H1 (cell line): ENCODE measurements around the gene LHFPL2. TPM values are rescaled to one million over a fixed set of nuclear protein-coding genes. Genes with fewer than 3 reads are reported as not detected.

Experiments used
- ASH2L ChIP-seq: fragments of 200-600, 300-600 bp; sonication (generic); IDR thresholded peaks from one replicate; pipeline ENCODE4 v1.7.1; 2017; ENCODE audit warnings: low read length
- BCL11A ChIP-seq, 2 experiments: IDR thresholded peaks; one replicate each; pipeline ENCODE4 v1.6.1; 2011; ENCODE audit warnings: low read depth in 2 of 2, low read length in 2 of 2, mild to moderate bottlenecking in 2 of 2
- CBX5 ChIP-seq: fragments of 300-800, 300-1000 bp; sonication (generic); IDR thresholded peaks from 2 replicates; pipeline ENCODE4 v1.7.1; 2016; ENCODE audit warnings: antibody characterized with exemption, low read length, low read depth
- CBX8 ChIP-seq: fragments of 300-800, 300-1000 bp; sonication (generic); IDR thresholded peaks from 2 replicates; pipeline ENCODE4 v1.7.1; 2016; ENCODE audit warnings: low read depth, low read length, borderline replicate concordance
- GTF2F1 ChIP-seq: IDR thresholded peaks from 2 replicates; pipeline ENCODE4 v1.6.1; 2012; ENCODE audit warnings: low read depth, low read length, improper control_type of control experiment, borderline replicate concordance
- HDAC2 ChIP-seq, 2 experiments: fragments of 300-600 bp in 1 of 2; sonication (generic) in 1 of 2; IDR thresholded peaks; 2 replicates each; pipeline ENCODE4 v1.6.1; 2011 to 2012; ENCODE audit warnings: low read depth in 2 of 2, low read length in 2 of 2, mild to moderate bottlenecking in 2 of 2, moderate library complexity in 2 of 2, borderline replicate concordance in 1 of 2, inconsistent platforms in 1 of 2
- JUN ChIP-seq: IDR thresholded peaks from 2 replicates; pipeline ENCODE4 v1.6.1; 2011; ENCODE audit warnings: low read depth, mild to moderate bottlenecking, improper control_type of control experiment, low read length
- KDM1A ChIP-seq: fragments of 200-600, 300-600 bp; sonication (generic); IDR thresholded peaks from 2 replicates; pipeline ENCODE4 v1.7.1; 2016; ENCODE audit warnings: mild to moderate bottlenecking, low read length, borderline replicate concordance
- KDM5A ChIP-seq: fragments of 200-600 bp; IDR thresholded peaks from 2 replicates; pipeline ENCODE4 v1.7.1; 2012; ENCODE audit warnings: mild to moderate bottlenecking, low read length, inconsistent platforms, mixed read lengths
- MAFK ChIP-seq: IDR thresholded peaks from 2 replicates; pipeline ENCODE4 v1.6.1; 2012; ENCODE audit warnings: low read depth, mild to moderate bottlenecking, improper control_type of control experiment, low read length
- NANOG ChIP-seq: IDR thresholded peaks from 2 replicates; pipeline ENCODE4 v1.6.1; 2011; ENCODE audit warnings: low read length, low read depth, mild to moderate bottlenecking, inconsistent platforms; ENCODE audit not compliant: insufficient read depth, poor library complexity, severe bottlenecking
- POU5F1 ChIP-seq: IDR thresholded peaks from 2 replicates; pipeline ENCODE4 v1.6.1; 2011; ENCODE audit warnings: low read depth, mild to moderate bottlenecking, low read length, moderate library complexity
- RXRA ChIP-seq: IDR thresholded peaks from 2 replicates; pipeline ENCODE4 v1.6.1; 2011; ENCODE audit warnings: low read depth, mild to moderate bottlenecking, low read length, moderate library complexity; ENCODE audit not compliant: insufficient read depth
- SIN3A ChIP-seq, 2 experiments: IDR thresholded peaks in 1 of 2; conservative IDR thresholded peaks in 1 of 2; 2 replicates each; pipeline ENCODE4 v1.6.1; 2011 to 2012; ENCODE audit warnings: low read length in 2 of 2, improper control_type of control experiment in 1 of 2, low read depth in 1 of 2, mild to moderate bottlenecking in 1 of 2
- SIRT6 ChIP-seq: IDR thresholded peaks from one replicate; pipeline ENCODE4 v1.7.1; 2012; ENCODE audit warnings: low read length, inconsistent platforms
- SP4 ChIP-seq: IDR thresholded peaks from 2 replicates; pipeline ENCODE4 v1.6.1; 2012; ENCODE audit warnings: low read length, inconsistent platforms
- SRF ChIP-seq: IDR thresholded peaks from 2 replicates; pipeline ENCODE4 v1.6.1; 2011; ENCODE audit warnings: mild to moderate bottlenecking, low read depth, low read length, moderate library complexity
- TAF1 ChIP-seq: IDR thresholded peaks from 2 replicates; pipeline ENCODE4 v1.6.1; 2011; ENCODE audit warnings: mild to moderate bottlenecking, low read depth, low read length
- USF2 ChIP-seq: IDR thresholded peaks from 2 replicates; pipeline ENCODE4 v1.6.1; 2011; ENCODE audit warnings: low read length, improper control_type of control experiment
- polyA plus RNA-seq, 7 experiments: library from polyadenylated mRNA; depleted of rRNA in 3 of 7; stranded (reverse) in 5 of 7; unstranded in 2 of 7; fragments of >200 nt in 5 of 7; fragments of 200-250 nt in 2 of 7; gene quantifications; 1 replicate in 5 of 7; 2 replicates in 1 of 7; 4 replicates in 1 of 7; pipeline versions ENCODE4 v1.2.1 to v1.2.3, GENCODE V29; 2011 to 2013; ENCODE audit warnings: missing spikeins in 2 of 7, mixed read lengths in 2 of 7
- total RNA-seq: library from RNA; stranded (reverse); fragmentation: NEBNext Ultra II Directional; extraction: Animal tissue kit (Norgen Biotek cat#: 25700); gene quantifications from 2 replicates; pipeline ENCODE4 v1.2.1, GENCODE V29; 2021
- TF ChIP-seq, protein P1 (sequence below): IDR thresholded peaks from 2 replicates; pipeline ENCODE4 v1.6.1; 2012; ENCODE audit warnings: low read length, inconsistent platforms
- TF ChIP-seq, protein P2 (sequence below): IDR thresholded peaks from 2 replicates; pipeline ENCODE4 v1.6.1; 2012; ENCODE audit warnings: inconsistent platforms

LHFPL2 gene
- total and polyA plus RNA-seq, 2 of the 8 experiments (the other 6 are each of a cell fraction or from before 2014, with no cell fraction given): 9.6 to 43.0 TPM

- TF ChIP-seq USF2: no peak
- no peak for TF ChIP-seq RXRA
- no peak for TF ChIP-seq SIRT6
- TF ChIP-seq KDM1A: no peak
- TF ChIP-seq SP4: no peak
- no peak for TF ChIP-seq NANOG
- TF ChIP-seq, protein P1, sequence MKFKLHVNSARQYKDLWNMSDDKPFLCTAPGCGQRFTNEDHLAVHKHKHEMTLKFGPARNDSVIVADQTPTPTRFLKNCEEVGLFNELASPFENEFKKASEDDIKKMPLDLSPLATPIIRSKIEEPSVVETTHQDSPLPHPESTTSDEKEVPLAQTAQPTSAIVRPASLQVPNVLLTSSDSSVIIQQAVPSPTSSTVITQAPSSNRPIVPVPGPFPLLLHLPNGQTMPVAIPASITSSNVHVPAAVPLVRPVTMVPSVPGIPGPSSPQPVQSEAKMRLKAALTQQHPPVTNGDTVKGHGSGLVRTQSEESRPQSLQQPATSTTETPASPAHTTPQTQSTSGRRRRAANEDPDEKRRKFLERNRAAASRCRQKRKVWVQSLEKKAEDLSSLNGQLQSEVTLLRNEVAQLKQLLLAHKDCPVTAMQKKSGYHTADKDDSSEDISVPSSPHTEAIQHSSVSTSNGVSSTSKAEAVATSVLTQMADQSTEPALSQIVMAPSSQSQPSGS: no peak
- 0 out of 2 replicates have a peak, but pooled peaks have one; percentile 11 for TF ChIP-seq TAF1
- no peak for TF ChIP-seq MAFK
- TF ChIP-seq CBX8: no peak
- no peak for TF ChIP-seq POU5F1
- TF ChIP-seq KDM5A: no peak
- TF ChIP-seq JUN: no peak
- no peak for TF ChIP-seq HDAC2 (IDR thresholded peaks at IDR 0.05; ENCODE audit: borderline replicate concordance in 1 of 2, low read depth in 2 of 2, low read length in 2 of 2)
- TF ChIP-seq CBX5: no peak
- TF ChIP-seq, protein P2, sequence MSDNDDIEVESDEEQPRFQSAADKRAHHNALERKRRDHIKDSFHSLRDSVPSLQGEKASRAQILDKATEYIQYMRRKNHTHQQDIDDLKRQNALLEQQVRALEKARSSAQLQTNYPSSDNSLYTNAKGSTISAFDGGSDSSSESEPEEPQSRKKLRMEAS: 0 out of 2 replicates have a peak, but pooled peaks have one; percentile 7
- TF ChIP-seq BCL11A (IDR thresholded peaks at IDR 0.05; ENCODE audit: low read depth in 2 of 2, low read length in 2 of 2): no peak
- TF ChIP-seq SRF: no peak
- no peak for TF ChIP-seq GTF2F1
- TF ChIP-seq ASH2L: peak; percentile 63
- TF ChIP-seq SIN3A (conservative IDR thresholded peaks at IDR 0.05 in 1 of 2, IDR thresholded peaks at IDR 0.05 in 1 of 2; ENCODE audit: low read depth in 1 of 2, low read length in 2 of 2): no peak; a peak in 1 of 4 replicates
Observed at GRCh38 chr5:78648359-78649210, at the start of gene LHFPL2 (continued).
